Measurements from ENCODE around the gene HECTD4. TPM values are rescaled to one million over a fixed set of nuclear protein-coding genes. Genes with fewer than 3 reads are reported as not detected.

The HECTD4 gene
- total RNA-seq, 1 experiment from 2014 or later, result 30.0 TPM

GRCh38 chr12:112182499-112182898, 199.7 kb downstream of the HECTD4 start:
- no peak overlapping the region for H3K18ac ChIP-seq (ENCODE audit: insufficient read length, low read depth, low read length)
- no peak overlapping the region for H2BK12ac ChIP-seq (ENCODE audit: insufficient read length, low read depth, low read length)
- no peak overlapping the region for H3K14ac ChIP-seq (ENCODE audit: insufficient read depth, low read length)
- H4K20me1 ChIP-seq (ENCODE audit: control insufficient read depth, insufficient read depth, insufficient read length), result no peaks in the 10 kb centered on the region
- no peak overlapping the region for H3K9ac ChIP-seq (ENCODE audit: extremely low read depth, insufficient read length, low read length)
- TF ChIP-seq CTCF (conservative IDR thresholded peaks at IDR 0.05), result no peak
- no peaks in the 10 kb centered on the region for H3K79me2 ChIP-seq (ENCODE audit: insufficient read depth, low read length)
- no peak overlapping the region for H3K4me2 ChIP-seq (ENCODE audit: insufficient read depth, insufficient read length, low read length)
- H3K23ac ChIP-seq (ENCODE audit: insufficient read length, low read depth, low read length), result no peak overlapping the region
- Mint-ChIP-seq H3K4me3 (no peak overlapping the region), H3K27ac (peak overlapping the region in 2 of 3 experiments; percentile 79 to 93; a peak in 3 of 7 replicates), H3K36me3 (ENCODE audit: insufficient read depth in 1 of 3, low read depth in 3 of 3) (peaks cover 4 to 32% (median 24%) of the 10 kb centered on the region in 3 experiments; a peak in 6 of 7 replicates), H3K9me3 (no peaks in the 10 kb centered on the region), H3K27me3 (ENCODE audit: low read depth) (no peaks in the 10 kb centered on the region), H3K4me1 (peaks cover 18 to 20% of the 10 kb centered on the region in 2 experiments)
- no peaks in the 10 kb centered on the region for H3K27me3 ChIP-seq (ENCODE audit: insufficient read depth, low read length)
- H3K79me1 ChIP-seq (ENCODE audit: insufficient read depth, low read depth, low read length, poor library complexity, severe bottlenecking), result no peaks in the 10 kb centered on the region
- no peak overlapping the region for H2BK5ac ChIP-seq (ENCODE audit: insufficient read length, low read length)
- H4K91ac ChIP-seq (ENCODE audit: insufficient read length, low read depth, low read length), result no peak overlapping the region
- no peak overlapping the region for H3K56ac ChIP-seq (ENCODE audit: insufficient read length, low read depth, low read length)
- no peak overlapping the region for H3T11ph ChIP-seq (ENCODE audit: low read length)
- no peaks in the 10 kb centered on the region for H3K9me3 ChIP-seq (ENCODE audit: control insufficient read depth, low read depth, low read length)
- no peak overlapping the region for H3K4ac ChIP-seq (ENCODE audit: low read depth, low read length)
- no peak overlapping the region for H2BK15ac ChIP-seq (ENCODE audit: low read depth, low read length)
- H3K4me1 ChIP-seq (ENCODE audit: insufficient read depth, low read length), result peaks cover 7% of the 10 kb centered on the region
- no CpG with 5 or more reads among the region's 7 CpGs for WGBS (ENCODE audit: extremely low coverage, insufficient read length, low lambda C conversion rate)
- H4K5ac ChIP-seq (ENCODE audit: insufficient read length, low read depth, low read length), result no peak overlapping the region
- H4K8ac ChIP-seq (replicated peaks; ENCODE audit: insufficient read length, low read depth, low read length), result no peak overlapping the region
- no peak overlapping the region for H2AFZ ChIP-seq (ENCODE audit: low read length)
- no peak overlapping the region for H3K27ac ChIP-seq (ENCODE audit: insufficient read length, low read depth, low read length)
- no peak overlapping the region for H2AK5ac ChIP-seq (ENCODE audit: insufficient read length, low read length)
- H2BK120ac ChIP-seq (ENCODE audit: low read depth, low read length, poor library complexity, severe bottlenecking), result no peak overlapping the region
- no peak for DNase-seq
- H3K23me2 ChIP-seq (ENCODE audit: insufficient read length, low read depth, low read length, poor library complexity, severe bottlenecking), result no peaks in the 10 kb centered on the region
- no peak overlapping the region for H2BK20ac ChIP-seq (ENCODE audit: low read depth, low read length, poor library complexity, severe bottlenecking)

Data from H9 (cell line).